ENCODE measurements around the gene MTSS2.
"Not testable (repeated sequence)": the region's sequence is repeated elsewhere in the genome, so short reads cannot be mapped to it uniquely, and the experiment has no call there.

Gene MTSS2

DNA sequence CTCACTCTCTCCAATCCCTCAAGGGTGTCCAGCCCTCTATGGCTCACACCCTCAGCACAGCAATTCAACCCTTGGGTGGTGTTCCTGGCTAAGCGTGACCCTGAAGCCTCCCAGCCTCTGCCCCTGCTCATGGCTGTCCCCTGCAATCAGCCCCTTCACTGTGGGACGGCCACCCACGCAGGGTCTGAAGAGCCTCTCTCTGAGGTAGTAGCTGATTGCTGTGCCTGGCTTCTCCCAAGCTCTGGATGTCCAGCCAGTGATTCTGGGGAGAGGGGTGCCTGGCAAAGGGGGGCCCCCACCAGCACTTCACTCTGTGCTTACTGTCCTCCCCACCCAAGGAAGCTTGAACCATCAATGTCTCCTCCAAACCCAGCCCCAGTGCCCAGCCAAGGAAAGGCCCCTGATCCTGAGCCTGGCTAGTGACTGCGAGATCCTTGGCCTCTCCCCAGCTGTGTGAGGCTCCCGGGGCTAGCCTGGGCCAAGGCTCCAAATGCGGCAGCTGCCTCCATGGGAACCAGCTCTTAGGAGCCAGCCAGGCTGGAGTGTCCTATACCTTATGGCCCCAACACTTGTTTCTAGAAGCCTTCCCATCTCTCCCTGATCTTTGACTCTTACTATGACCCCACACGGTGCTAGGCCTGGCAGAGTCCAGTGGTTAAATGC lies 9.9 kb downstream of the MTSS2 start:
- H3K4me1 ChIP-seq (ENCODE audit: insufficient read depth, low read length): no peaks in the 10 kb centered on the region
- H3K27me3 ChIP-seq (ENCODE audit: insufficient read depth, low read length): no peaks in the 10 kb centered on the region
- peaks cover 2% of the 10 kb centered on the region for H3K9me3 ChIP-seq (ENCODE audit: low read length)
- no peak overlapping the region for H3K4me3 ChIP-seq (ENCODE audit: low read length)
- peaks cover 83% of the 10 kb centered on the region for H3K36me3 ChIP-seq (ENCODE audit: insufficient read depth, low read length)
- no peak overlapping the region for H2AFZ ChIP-seq (ENCODE audit: low read depth, low read length)

DNA sequence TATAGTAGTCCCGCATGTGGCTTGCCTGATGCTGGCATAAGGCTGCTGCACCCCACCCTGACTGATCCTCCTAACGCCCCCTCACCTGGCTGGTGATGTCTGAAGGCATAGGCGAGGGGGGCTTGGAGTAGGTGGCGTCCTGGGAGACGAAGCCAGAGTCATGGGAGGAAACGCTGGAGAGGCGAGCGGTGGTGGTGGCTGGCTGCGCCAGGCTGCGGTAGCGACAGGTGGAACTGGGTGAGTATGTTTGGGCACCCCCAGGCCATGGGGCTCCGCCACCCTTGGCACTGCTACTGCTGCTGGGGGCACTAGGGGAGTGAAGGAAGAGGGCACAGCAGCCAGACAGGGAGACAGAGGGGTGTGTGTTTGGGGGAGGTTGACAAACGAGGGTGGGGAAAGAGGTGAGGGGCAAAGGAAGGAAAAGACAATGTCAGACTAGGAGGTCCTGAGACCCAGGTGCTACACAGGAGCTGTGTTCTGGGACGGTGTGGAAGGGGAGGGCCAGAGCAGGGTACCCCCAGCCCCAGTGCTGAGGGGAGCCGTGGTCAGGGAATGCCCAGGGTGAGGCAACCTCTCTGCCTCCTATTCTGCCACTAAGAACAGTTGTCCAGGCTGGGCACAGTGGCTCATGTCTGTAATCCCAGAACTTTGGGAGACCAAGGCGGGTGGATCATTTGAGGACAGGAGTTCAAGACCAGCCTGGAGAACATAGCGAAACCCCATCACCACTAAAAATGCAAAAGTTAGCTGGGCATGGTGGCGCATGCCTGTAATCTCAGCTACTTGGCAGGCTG lies 11.4 kb downstream of the MTSS2 start:
- Histone ChIP-seq H3K4me1 (ENCODE audit: insufficient read depth, low read length) (no peaks in the 10 kb centered on the region), H3K36me3 (ENCODE audit: insufficient read depth, low read length) (peaks cover 88% of the 10 kb centered on the region), H3K4me3 (ENCODE audit: low read length) (no peak overlapping the region), H2AFZ (ENCODE audit: low read depth, low read length) (no peak overlapping the region), H3K9me3 (ENCODE audit: low read length) (peaks cover 15% of the 10 kb centered on the region), H3K27me3 (ENCODE audit: insufficient read depth, low read length) (no peaks in the 10 kb centered on the region)

DNA sequence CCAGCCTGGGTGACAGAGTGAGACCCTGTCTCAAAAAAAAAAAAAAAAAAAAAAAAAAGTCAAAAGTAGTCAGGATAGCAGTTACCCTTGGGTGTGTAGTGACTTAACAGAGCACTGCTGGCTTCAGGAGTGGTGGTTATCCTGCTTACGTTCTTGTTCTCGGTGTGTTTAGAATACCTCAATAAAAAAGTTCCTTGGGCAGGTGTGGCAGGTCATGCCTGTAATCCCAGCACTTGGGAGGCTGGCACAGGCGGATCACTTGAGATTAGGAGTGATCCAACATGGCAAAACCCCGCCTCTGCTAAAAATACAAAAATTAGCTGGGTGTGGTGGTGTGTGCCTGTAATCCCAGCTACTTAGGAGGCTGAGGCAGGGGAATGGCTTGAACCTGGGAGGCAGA lies 14.9 kb downstream of the MTSS2 start:
- H3K4me1 ChIP-seq (ENCODE audit: insufficient read depth, low read length); H2AFZ ChIP-seq (ENCODE audit: low read depth, low read length); H3K27me3 ChIP-seq (ENCODE audit: insufficient read depth, low read length); H3K4me3 ChIP-seq (ENCODE audit: low read length): not testable (repeated sequence)
- Histone ChIP-seq H3K36me3 (ENCODE audit: insufficient read depth, low read length) (peaks cover 91% of the 10 kb centered on the region), H3K9me3 (ENCODE audit: low read length) (peaks cover 31% of the 10 kb centered on the region)

DNA sequence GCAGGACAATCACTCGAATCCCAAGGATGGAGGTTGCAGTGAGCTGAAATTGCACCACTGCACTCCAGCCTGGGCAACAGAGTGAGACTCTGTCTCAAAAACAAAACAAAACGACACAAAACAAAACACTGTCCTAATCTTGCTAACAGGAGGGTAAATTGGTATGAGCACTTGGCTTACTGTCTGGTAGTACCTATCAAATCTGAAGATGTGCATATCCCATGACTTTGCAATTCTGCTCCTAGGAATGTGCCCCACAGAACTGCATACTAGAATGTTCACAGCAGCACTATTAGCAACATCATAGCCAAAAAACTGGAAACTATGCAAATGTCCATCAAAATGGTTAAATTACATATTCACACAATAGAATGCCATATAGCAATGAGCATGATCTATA lies 15.7 kb downstream of the MTSS2 start:
- H3K4me3 ChIP-seq (ENCODE audit: low read length): no peak overlapping the region
- H3K36me3 ChIP-seq (ENCODE audit: insufficient read depth, low read length): peaks cover 93% of the 10 kb centered on the region
- H3K4me1 ChIP-seq (ENCODE audit: insufficient read depth, low read length): no peaks in the 10 kb centered on the region

GRCh38 chr16:70665806-70666735 lies 19.8 kb downstream of the MTSS2 start:
- H3K4me3 ChIP-seq (ENCODE audit: low read length): no peak overlapping the region
- H3K36me3 ChIP-seq (ENCODE audit: insufficient read depth, low read length): peaks cover 80% of the 10 kb centered on the region
- peaks cover 29% of the 10 kb centered on the region for H3K9me3 ChIP-seq (ENCODE audit: low read length)

More for the DNA sequence above, 15.7 kb downstream of the MTSS2 start:
- H2AFZ ChIP-seq (ENCODE audit: low read depth, low read length): no peak overlapping the region
- peaks cover 31% of the 10 kb centered on the region for H3K9me3 ChIP-seq (ENCODE audit: low read length)
- no peaks in the 10 kb centered on the region for H3K27me3 ChIP-seq (ENCODE audit: insufficient read depth, low read length)

GRCh38 chr16:70665113-70665694 lies 20.6 kb downstream of the MTSS2 start:
- Histone ChIP-seq H2AFZ (ENCODE audit: low read depth, low read length) (no peak overlapping the region), H3K27me3 (ENCODE audit: insufficient read depth, low read length) (no peaks in the 10 kb centered on the region), H3K4me1 (ENCODE audit: insufficient read depth, low read length) (no peaks in the 10 kb centered on the region), H3K36me3 (ENCODE audit: insufficient read depth, low read length) (peaks cover 72% of the 10 kb centered on the region), H3K4me3 (ENCODE audit: low read length) (no peak overlapping the region), H3K9me3 (ENCODE audit: low read length) (peaks cover 22% of the 10 kb centered on the region)

More at GRCh38 chr16:70665806-70666735, 19.8 kb downstream of the MTSS2 start:
- H3K27me3 ChIP-seq (ENCODE audit: insufficient read depth, low read length): no peaks in the 10 kb centered on the region
- H3K4me1 ChIP-seq (ENCODE audit: insufficient read depth, low read length): no peaks in the 10 kb centered on the region
- no peak overlapping the region for H2AFZ ChIP-seq (ENCODE audit: low read depth, low read length)

DNA sequence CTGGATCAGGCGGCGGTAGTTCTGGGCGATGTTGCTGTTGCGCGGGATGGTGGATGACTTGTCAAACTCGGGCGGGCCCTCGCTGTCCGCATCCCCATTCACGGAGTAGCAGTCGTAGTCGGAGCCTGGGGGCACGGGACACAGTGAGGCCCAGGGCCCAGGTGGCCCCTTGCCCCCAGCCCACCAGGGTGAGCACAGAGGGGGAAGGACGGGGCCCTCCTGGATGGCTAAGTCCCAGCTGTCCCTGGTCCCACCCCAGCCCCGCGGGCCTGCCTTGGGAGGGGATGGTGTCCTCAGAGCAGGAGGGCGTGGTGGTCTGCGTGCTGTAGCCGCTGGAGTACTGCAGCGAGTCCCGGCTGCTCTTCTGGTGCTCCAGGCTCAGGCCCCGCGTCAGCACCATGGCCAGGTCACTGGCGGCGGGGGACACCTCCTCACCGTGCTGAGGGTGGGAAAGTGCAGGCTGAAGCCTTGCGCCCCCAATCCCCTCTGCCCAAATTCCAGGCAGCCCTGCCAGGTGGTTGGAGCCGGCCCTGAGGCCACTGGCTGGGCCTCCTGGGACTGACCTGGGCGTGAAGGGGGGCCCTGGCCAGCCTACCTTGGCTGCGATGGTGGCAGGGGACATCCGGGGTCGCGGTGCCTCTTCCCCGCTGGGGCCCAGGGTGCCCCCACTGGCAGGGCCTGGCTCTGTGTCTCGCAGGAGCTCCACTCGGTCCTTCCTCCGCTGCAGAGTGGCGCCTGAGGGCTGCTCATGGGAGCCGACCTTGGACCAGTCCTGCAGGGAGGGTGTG lies 21.3 kb downstream of the MTSS2 start:
- H3K27me3 ChIP-seq (ENCODE audit: insufficient read depth, low read length): no peaks in the 10 kb centered on the region
- no peak overlapping the region for H3K4me3 ChIP-seq (ENCODE audit: low read length)
- H2AFZ ChIP-seq (ENCODE audit: low read depth, low read length): no peak overlapping the region
- no peaks in the 10 kb centered on the region for H3K4me1 ChIP-seq (ENCODE audit: insufficient read depth, low read length)
- peaks cover 67% of the 10 kb centered on the region for H3K36me3 ChIP-seq (ENCODE audit: insufficient read depth, low read length)
- H3K9me3 ChIP-seq (ENCODE audit: low read length): peaks cover 16% of the 10 kb centered on the region

DNA sequence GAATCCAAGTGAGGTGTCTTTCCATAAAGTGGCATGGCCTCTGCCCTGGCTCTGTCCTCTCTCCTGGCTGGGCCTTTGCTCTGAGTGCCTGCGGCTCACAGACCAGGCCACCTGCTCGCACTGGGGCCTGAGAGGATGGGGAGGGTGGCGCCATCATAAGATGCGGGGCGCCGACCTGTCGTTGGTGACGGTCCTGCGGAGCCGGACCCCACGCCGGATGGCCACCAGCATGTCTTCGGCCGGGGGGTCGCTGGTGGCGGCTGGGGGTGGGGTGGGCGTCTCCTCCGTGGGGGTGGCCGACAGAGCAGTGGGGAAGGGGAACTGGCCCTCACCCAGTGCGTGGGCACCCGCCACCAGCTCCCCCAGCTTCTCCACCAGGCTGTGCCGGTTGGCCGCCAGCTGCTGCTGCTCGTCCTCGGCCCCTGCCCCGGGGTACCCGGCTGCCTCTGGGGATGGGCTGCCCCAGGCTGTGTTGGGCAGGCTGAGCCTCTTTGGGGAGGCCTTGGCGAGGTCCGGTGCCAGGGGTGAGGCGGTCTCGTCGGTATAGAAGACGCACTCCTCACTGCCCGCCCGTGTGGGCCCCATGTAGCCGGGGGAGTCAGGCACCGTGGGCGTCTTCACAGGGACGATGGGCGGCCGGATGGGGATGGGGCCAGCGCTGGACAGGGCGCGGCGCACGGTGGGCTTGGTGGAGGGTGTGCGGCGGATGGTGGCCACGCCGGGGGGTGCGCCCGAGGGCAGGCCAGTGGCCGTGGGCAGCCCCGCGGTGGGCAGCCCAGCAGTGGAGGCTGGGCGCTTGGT lies 22.1 kb downstream of the MTSS2 start:
- peaks cover 60% of the 10 kb centered on the region for H3K36me3 ChIP-seq (ENCODE audit: insufficient read depth, low read length)
- H3K4me1 ChIP-seq (ENCODE audit: insufficient read depth, low read length): no peaks in the 10 kb centered on the region
- no peaks in the 10 kb centered on the region for H3K27me3 ChIP-seq (ENCODE audit: insufficient read depth, low read length)
- H2AFZ ChIP-seq (ENCODE audit: low read depth, low read length): no peak overlapping the region
- H3K9me3 ChIP-seq (ENCODE audit: low read length): peaks cover 10% of the 10 kb centered on the region
- H3K4me3 ChIP-seq (ENCODE audit: low read length): no peak overlapping the region

- H3K36me3 ChIP-seq (ENCODE audit: insufficient read depth, low read length): peaks cover 53% of the 10 kb centered on the region
- no peaks in the 10 kb centered on the region for H3K4me1 ChIP-seq (ENCODE audit: insufficient read depth, low read length)
- no peak overlapping the region for H3K4me3 ChIP-seq (ENCODE audit: low read length)
- H3K9me3 ChIP-seq (ENCODE audit: low read length): peaks cover 4% of the 10 kb centered on the region
- no peaks in the 10 kb centered on the region for H3K27me3 ChIP-seq (ENCODE audit: insufficient read depth, low read length)
- H2AFZ ChIP-seq (ENCODE audit: low read depth, low read length): no peak overlapping the region
These were observed 22.8 kb downstream of the MTSS2 start for GRCh38 chr16:70662991-70663523.

DNA sequence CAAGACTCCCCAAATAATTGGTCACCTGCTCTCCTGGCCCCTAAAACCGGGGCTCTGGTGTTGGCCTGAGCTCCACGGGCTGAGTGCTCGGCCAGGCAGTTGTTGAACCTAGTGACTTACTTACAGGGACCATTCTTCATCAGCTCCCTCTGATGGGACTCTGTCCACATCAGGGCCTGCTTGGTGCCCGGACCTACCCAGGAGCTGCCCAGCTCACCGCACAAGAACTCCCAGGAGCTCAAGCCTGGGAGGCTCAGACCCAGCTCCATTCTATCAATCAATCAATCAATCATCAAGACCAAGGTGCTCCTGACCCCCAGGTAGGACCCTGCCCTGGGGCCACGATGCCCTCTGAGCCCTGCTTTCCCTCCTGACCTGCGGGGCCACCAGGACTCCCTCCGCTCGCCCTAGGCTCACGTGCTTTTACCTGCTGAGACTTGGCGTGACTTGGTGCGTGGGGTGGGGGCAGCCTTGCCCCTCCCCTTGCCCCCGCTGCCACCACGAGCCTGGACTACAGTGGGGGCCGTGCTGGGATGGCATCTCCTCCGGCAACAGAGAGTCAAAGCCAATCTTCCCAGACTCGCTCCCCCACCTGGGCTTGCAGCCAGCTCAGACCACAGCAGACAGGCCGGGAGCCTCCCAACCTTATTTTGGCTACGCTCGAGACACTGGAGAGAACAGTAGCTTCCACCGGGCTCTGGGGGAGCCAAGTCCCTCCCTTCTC lies 23.8 kb downstream of the MTSS2 start:
- H3K36me3 ChIP-seq (ENCODE audit: insufficient read depth, low read length): peaks cover 45% of the 10 kb centered on the region
- no peak overlapping the region for H3K4me3 ChIP-seq (ENCODE audit: low read length)
- no peaks in the 10 kb centered on the region for H3K9me3 ChIP-seq (ENCODE audit: low read length)
- no peak overlapping the region for H2AFZ ChIP-seq (ENCODE audit: low read depth, low read length)
- H3K4me1 ChIP-seq (ENCODE audit: insufficient read depth, low read length): no peaks in the 10 kb centered on the region
- H3K27me3 ChIP-seq (ENCODE audit: insufficient read depth, low read length): no peaks in the 10 kb centered on the region

- no peaks in the 10 kb centered on the region for H3K9me3 ChIP-seq (ENCODE audit: low read length)
- peaks cover 39% of the 10 kb centered on the region for H3K36me3 ChIP-seq (ENCODE audit: insufficient read depth, low read length)
- H3K4me1 ChIP-seq (ENCODE audit: insufficient read depth, low read length): peaks cover 2% of the 10 kb centered on the region
- no peak overlapping the region for H2AFZ ChIP-seq (ENCODE audit: low read depth, low read length)
- no peak overlapping the region for H3K4me3 ChIP-seq (ENCODE audit: low read length)
- no peaks in the 10 kb centered on the region for H3K27me3 ChIP-seq (ENCODE audit: insufficient read depth, low read length)
These were observed 24.3 kb downstream of the MTSS2 start for GRCh38 chr16:70661534-70661917.
